Panc1 (cell line): ENCODE results near the gene TLCD5. TPM values are rescaled to one million over a fixed set of nuclear protein-coding genes. Genes with fewer than 3 reads are reported as not detected.

Experiments
- ATAC-seq: fragments of 200-7000 bp; cut with Tn5 transposase; 2 replicates; pipeline ENCODE4 v1.9.1; 2020; ENCODE audit warnings: mild to moderate bottlenecking, moderate library complexity
- BruUV-seq: library from RNA; stranded (reverse); fragments of 400-500 nt; replicated peaks from 2 replicates; lab custom pipeline; 2021; lab: Mats Ljungman, UMichigan
- CTCF ChIA-PET: fragments of 300-600 bp; sonication (Branson Sonifier 250); formaldehyde crosslinking; loops from one replicate; lab custom pipeline; 2022; ENCODE audit warnings: antibody characterized with exemption; lab: Charles Lee
- POLR2A ChIA-PET: fragments of 300-600 bp; sonication (Branson Sonifier 250); formaldehyde crosslinking; loops from one replicate; lab custom pipeline; 2022; ENCODE audit warnings: antibody characterized with exemption; lab: Charles Lee
- DNase-seq: peaks from one replicate; pipeline ENCODE4 v3.0.0-alpha.2; 2010; ENCODE audit warnings: low read depth, low spot score
- H3K27ac ChIP-seq: 2 replicates; pipeline ENCODE4 v1.5.1; 2011; ENCODE audit warnings: mild to moderate bottlenecking, low read length, inconsistent platforms
- H3K27me3 ChIP-seq: fragments of 200-500 bp; sonication (Bioruptor generic); 2 replicates; pipeline ENCODE4 v1.6.0; 2014; ENCODE audit warnings: low read length, inconsistent platforms; ENCODE audit not compliant: control insufficient read depth, insufficient read depth
- H3K36me3 ChIP-seq: fragments of 200-500 bp; sonication (Bioruptor generic); 2 replicates; pipeline ENCODE4 v1.5.1; 2014; ENCODE audit warnings: inconsistent platforms, mild to moderate bottlenecking, low read length, moderate library complexity; ENCODE audit not compliant: control insufficient read depth, insufficient read depth
- H3K4me1 ChIP-seq: 2 replicates; pipeline ENCODE4 v1.5.1; 2011; ENCODE audit warnings: inconsistent platforms, mild to moderate bottlenecking, low read length, moderate library complexity; ENCODE audit not compliant: control insufficient read depth, insufficient read depth
- H3K4me3 ChIP-seq, 2 experiments: 2 replicates each; pipeline ENCODE4 v1.5.1; 2011 to 2012; ENCODE audit warnings: low read depth in 2 of 2, low read length in 2 of 2, mild to moderate bottlenecking in 2 of 2, inconsistent platforms in 1 of 2, moderate library complexity in 1 of 2
- H3K9me3 ChIP-seq: fragments of 200-500 bp; sonication (Bioruptor generic); 2 replicates; pipeline ENCODE4 v1.5.1; 2014; ENCODE audit warnings: low read depth, mild to moderate bottlenecking, inconsistent platforms, low read length, moderate library complexity; ENCODE audit not compliant: control insufficient read depth, insufficient read depth
- POLR2AphosphoS5 ChIP-seq: IDR thresholded peaks from 2 replicates; pipeline ENCODE4 v1.6.1; 2012; ENCODE audit warnings: mild to moderate bottlenecking, low read depth, low read length, moderate library complexity
- SIN3A ChIP-seq: IDR thresholded peaks from 2 replicates; pipeline ENCODE4 v1.6.1; 2012; ENCODE audit warnings: low read depth, mild to moderate bottlenecking, low read length, moderate library complexity, borderline replicate concordance; ENCODE audit not compliant: insufficient read depth
- TCF7L2 ChIP-seq: IDR thresholded peaks from 2 replicates; pipeline ENCODE4 v1.6.1; 2011; ENCODE audit warnings: mild to moderate bottlenecking, low read depth, low read length, inconsistent platforms
- in situ Hi-C: cut with HindIII; loops from 2 replicates; pipeline ENCODE4 v1.10.0; 2016; ENCODE audit warnings: low sequenced_read_pairs, low pct_unique_long_range_greater_than_20kb
- intact Hi-C: fragments of 100-400 bp; cut with micrococcal nuclease; formaldehyde crosslinking; loops from one replicate; pipeline ENCODE4 v1.10.0; 2022; ENCODE audit not compliant: unreplicated experiment
- total RNA-seq: library from RNA; stranded (reverse); gene quantifications from one replicate; pipeline ENCODE4 v1.2.1, GENCODE V29; 2021; ENCODE audit not compliant: unreplicated experiment
- TF ChIP-seq, protein P1 (sequence below): fragments of 450-650 bp; IDR thresholded peaks from 2 replicates; pipeline ENCODE4 v1.5.1; 2017; ENCODE audit warnings: mild to moderate bottlenecking
- TF ChIP-seq, protein P2 (sequence below), 2 experiments: IDR thresholded peaks; 2 replicates each; pipeline ENCODE4 v1.6.1; 2011 to 2012; ENCODE audit warnings: low read depth in 2 of 2, control low read depth in 1 of 2, low read length in 1 of 2, mild to moderate bottlenecking in 1 of 2, moderate library complexity in 1 of 2; ENCODE audit not compliant: insufficient read depth in 1 of 2

Gene TLCD5
- total RNA-seq, 1 experiment from 2014 or later: 22.8 TPM

GRCh38 chr11:120381401-120381800 is 56.3 kb downstream of the TLCD5 start:
- Histone ChIP-seq H3K4me3 (no peak overlapping the region), H3K27ac (no peak overlapping the region), H3K4me1 (peaks cover 23% of the 10 kb centered on the region), H3K9me3 (peaks cover 15% of the 10 kb centered on the region; the same call in 1 of the 2 replicates), H3K36me3 (no peaks in the 10 kb centered on the region), H3K27me3 (no peaks in the 10 kb centered on the region)
- in situ Hi-C loops: no loop called here
- CTCF ChIA-PET: interaction anchor here (0.6 kb wide), 1 partner anchor 152 kb away, joined by 3 read pairs; no protein-coding TSS in a partner anchor
- DNase-seq (no peak), ATAC-seq (no peak)
- BruUV-seq: no TSS peak
- POLR2A ChIA-PET: no interaction called here
- intact Hi-C loops: no loop called here
- TF ChIP-seq POLR2AphosphoS5 (no peak), TCF7L2 (no peak), SIN3A (no peak)
- TF ChIP-seq, protein P1, sequence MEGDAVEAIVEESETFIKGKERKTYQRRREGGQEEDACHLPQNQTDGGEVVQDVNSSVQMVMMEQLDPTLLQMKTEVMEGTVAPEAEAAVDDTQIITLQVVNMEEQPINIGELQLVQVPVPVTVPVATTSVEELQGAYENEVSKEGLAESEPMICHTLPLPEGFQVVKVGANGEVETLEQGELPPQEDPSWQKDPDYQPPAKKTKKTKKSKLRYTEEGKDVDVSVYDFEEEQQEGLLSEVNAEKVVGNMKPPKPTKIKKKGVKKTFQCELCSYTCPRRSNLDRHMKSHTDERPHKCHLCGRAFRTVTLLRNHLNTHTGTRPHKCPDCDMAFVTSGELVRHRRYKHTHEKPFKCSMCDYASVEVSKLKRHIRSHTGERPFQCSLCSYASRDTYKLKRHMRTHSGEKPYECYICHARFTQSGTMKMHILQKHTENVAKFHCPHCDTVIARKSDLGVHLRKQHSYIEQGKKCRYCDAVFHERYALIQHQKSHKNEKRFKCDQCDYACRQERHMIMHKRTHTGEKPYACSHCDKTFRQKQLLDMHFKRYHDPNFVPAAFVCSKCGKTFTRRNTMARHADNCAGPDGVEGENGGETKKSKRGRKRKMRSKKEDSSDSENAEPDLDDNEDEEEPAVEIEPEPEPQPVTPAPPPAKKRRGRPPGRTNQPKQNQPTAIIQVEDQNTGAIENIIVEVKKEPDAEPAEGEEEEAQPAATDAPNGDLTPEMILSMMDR: no peak
- TF ChIP-seq, protein P2, sequence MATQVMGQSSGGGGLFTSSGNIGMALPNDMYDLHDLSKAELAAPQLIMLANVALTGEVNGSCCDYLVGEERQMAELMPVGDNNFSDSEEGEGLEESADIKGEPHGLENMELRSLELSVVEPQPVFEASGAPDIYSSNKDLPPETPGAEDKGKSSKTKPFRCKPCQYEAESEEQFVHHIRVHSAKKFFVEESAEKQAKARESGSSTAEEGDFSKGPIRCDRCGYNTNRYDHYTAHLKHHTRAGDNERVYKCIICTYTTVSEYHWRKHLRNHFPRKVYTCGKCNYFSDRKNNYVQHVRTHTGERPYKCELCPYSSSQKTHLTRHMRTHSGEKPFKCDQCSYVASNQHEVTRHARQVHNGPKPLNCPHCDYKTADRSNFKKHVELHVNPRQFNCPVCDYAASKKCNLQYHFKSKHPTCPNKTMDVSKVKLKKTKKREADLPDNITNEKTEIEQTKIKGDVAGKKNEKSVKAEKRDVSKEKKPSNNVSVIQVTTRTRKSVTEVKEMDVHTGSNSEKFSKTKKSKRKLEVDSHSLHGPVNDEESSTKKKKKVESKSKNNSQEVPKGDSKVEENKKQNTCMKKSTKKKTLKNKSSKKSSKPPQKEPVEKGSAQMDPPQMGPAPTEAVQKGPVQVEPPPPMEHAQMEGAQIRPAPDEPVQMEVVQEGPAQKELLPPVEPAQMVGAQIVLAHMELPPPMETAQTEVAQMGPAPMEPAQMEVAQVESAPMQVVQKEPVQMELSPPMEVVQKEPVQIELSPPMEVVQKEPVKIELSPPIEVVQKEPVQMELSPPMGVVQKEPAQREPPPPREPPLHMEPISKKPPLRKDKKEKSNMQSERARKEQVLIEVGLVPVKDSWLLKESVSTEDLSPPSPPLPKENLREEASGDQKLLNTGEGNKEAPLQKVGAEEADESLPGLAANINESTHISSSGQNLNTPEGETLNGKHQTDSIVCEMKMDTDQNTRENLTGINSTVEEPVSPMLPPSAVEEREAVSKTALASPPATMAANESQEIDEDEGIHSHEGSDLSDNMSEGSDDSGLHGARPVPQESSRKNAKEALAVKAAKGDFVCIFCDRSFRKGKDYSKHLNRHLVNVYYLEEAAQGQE (IDR thresholded peaks at IDR 0.05; ENCODE audit: insufficient read depth in 1 of 2, low read depth in 2 of 2, low read length in 1 of 2): no peak

Other genes starting within 250 kb of the TLCD5 start
- 0.64 TPM for gene TRIM29, start 187.2 kb upstream of the TLCD5 start, total RNA-seq
- gene OAF, start 114.3 kb upstream of the TLCD5 start, total RNA-seq: 13.7 TPM
- gene POU2F3, start 85.2 kb upstream of the TLCD5 start, total RNA-seq: not detected
- gene ARHGEF12, start 11.1 kb downstream of the TLCD5 start, total RNA-seq: 182 TPM
- gene GRIK4, start 186.4 kb downstream of the TLCD5 start, total RNA-seq: 0.62 TPM